Measurements from ENCODE around the gene GRAMD4.

The GRAMD4 gene, protein sequence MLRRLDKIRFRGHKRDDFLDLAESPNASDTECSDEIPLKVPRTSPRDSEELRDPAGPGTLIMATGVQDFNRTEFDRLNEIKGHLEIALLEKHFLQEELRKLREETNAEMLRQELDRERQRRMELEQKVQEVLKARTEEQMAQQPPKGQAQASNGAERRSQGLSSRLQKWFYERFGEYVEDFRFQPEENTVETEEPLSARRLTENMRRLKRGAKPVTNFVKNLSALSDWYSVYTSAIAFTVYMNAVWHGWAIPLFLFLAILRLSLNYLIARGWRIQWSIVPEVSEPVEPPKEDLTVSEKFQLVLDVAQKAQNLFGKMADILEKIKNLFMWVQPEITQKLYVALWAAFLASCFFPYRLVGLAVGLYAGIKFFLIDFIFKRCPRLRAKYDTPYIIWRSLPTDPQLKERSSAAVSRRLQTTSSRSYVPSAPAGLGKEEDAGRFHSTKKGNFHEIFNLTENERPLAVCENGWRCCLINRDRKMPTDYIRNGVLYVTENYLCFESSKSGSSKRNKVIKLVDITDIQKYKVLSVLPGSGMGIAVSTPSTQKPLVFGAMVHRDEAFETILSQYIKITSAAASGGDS
- total RNA-seq = 16.6 to 25.0 (median 19.4) reads per million in 3 donors

DNA sequence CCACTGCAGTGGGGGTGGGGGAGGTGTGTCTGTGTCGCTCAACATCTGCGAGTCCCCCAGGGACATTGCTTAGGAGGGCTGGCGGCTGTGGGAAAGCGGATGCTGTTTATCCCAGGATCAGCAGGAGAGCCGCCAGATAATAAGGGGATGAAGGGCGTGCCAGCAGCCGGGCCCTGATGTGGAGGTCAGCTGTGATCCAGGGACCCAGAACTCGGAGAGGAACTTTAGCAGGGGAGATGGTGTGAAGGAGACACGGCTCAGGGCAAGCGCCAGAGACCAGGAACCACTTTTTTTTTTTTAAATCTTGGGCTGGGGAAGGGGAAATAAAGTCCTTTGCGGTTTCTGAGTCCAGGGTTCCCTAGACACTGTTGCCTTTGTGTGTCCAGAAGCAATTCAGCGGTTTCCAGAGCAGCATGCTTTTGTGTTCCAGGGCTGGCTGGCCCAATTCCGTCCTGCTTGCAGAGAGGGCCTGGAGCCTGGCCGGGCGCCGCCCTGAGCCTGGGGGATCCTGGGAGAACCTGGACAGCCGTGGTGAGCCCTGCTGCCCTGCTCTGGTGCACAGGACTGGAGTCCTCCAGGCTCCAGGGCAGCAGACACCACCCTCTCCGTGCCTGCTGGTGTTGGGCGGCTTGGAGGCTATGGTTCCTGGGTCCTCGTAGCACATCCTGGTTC lies at the start of gene GRAMD4:
TSS of gene GRAMD4 (plus strand) at position 557 of the 672 bp plus-strand sequence. CDS start 6,414 bp downstream, outside the sequence.
- Histone ChIP-seq H3K9me3 (ENCODE audit: control insufficient read depth, low read length) (no peaks in the 10 kb centered on the region), H3K4me1 (ENCODE audit: control insufficient read depth, insufficient read depth, low read length, poor library complexity, severe bottlenecking) (no peaks in the 10 kb centered on the region), H3K4me3 (ENCODE audit: insufficient read depth, low read depth, low read length, poor library complexity, severe bottlenecking) (no peak within 1 kb of the TSS), H3K36me3 (ENCODE audit: control insufficient read depth, insufficient read depth, low read length) (no peaks in the 10 kb centered on the region), H3K27me3 (replicated peaks; ENCODE audit: control insufficient read depth, insufficient read depth, low read length, poor library complexity, severe bottlenecking) (no peaks in the 10 kb centered on the region), H3K27ac (ENCODE audit: insufficient read depth, low read length, poor library complexity, severe bottlenecking) (no peak within 1 kb of the TSS)
- no peak for DNase-seq

DNA sequence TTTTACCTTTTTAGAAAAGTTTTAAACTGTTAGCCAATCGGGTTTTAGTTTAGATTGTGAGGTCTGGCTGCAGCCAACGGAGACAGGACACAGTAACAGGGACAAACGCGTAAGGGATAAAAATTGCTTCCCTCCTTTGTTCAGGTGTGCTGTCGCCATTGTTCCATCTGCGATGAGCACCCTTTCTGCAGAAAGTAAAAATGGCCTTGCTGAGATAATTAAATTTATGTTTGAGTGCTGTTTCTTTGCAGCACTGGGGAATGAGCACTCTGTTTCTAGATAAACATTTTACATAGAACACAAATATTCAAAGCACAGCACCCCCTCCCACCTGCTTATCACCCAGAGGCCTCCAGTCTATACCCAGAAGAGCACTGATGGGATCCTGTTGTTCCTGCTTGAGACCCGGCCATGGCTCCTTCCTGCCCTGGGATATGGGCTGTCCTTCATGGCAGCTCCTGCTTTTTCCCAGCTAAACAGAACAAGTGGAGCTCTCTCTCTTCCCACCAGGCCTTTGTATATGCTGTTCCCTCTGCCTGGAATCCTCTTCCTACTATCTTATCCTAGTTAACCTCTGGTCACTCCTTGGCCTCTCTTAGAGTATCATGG lies 48.4 kb upstream of the GRAMD4 start:
- Histone ChIP-seq H3K9me3 (ENCODE audit: control insufficient read depth, low read length) (no peaks in the 10 kb centered on the region), H3K4me3 (ENCODE audit: insufficient read depth, low read depth, low read length, poor library complexity, severe bottlenecking) (no peak overlapping the region), H3K27me3 (replicated peaks; ENCODE audit: control insufficient read depth, insufficient read depth, low read length, poor library complexity, severe bottlenecking) (no peaks in the 10 kb centered on the region), H3K27ac (ENCODE audit: insufficient read depth, low read length, poor library complexity, severe bottlenecking) (no peak overlapping the region), H3K4me1 (ENCODE audit: control insufficient read depth, insufficient read depth, low read length, poor library complexity, severe bottlenecking) (peaks cover 9% of the 10 kb centered on the region), H3K36me3 (ENCODE audit: control insufficient read depth, insufficient read depth, low read length) (no peaks in the 10 kb centered on the region)
- no peak for DNase-seq

DNA sequence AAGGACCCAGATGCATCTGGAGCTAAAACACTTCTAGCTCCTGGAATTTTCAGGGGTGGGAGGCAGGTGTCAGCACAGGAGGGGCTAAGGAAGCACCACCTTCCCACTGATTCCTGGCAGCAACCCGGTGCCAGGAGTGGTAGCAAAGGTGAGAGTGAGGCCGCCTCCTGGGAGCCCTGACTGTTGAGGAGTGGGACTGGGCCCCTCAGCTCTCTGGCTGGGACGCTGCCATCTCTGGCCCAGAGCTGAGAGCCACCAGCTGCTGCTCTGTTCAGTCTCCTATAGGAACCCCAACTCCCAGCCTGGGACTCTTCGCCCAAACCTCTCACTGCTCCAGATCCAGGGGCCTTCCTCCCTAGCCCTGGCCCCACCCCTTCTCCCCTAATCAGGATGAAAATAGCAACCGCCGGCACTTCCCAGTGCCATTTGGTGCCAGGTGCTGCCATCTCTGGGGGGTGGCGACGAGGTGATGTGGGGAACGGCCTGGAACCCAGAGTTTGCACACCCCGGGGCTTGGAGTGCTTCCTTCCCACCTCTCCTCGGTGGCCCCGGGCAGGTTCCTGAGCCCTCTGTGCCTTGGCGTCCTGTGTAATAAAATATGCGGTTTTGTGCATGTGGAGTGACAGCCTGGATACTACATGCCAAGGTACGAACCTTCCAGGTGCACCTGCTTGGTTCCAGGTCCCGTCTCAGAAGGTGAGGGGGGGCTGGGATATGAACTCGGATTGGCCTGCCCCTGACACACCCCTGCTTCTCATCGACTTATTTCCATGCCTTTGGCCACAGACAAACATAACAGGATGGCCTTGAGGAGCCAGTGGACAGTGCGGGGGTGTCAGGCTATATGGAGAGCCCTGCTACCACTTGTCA lies 47.0 kb upstream of the GRAMD4 start:
- no peak overlapping the region for H3K4me3 ChIP-seq (ENCODE audit: insufficient read depth, low read depth, low read length, poor library complexity, severe bottlenecking)
- H3K9me3 ChIP-seq (ENCODE audit: control insufficient read depth, low read length) = no peaks in the 10 kb centered on the region
- H3K4me1 ChIP-seq (ENCODE audit: control insufficient read depth, insufficient read depth, low read length, poor library complexity, severe bottlenecking) = peaks cover 16% of the 10 kb centered on the region
- DNase-seq = no peak
- H3K27me3 ChIP-seq (replicated peaks; ENCODE audit: control insufficient read depth, insufficient read depth, low read length, poor library complexity, severe bottlenecking) = no peaks in the 10 kb centered on the region
- H3K27ac ChIP-seq (ENCODE audit: insufficient read depth, low read length, poor library complexity, severe bottlenecking) = no peak overlapping the region
- no peaks in the 10 kb centered on the region for H3K36me3 ChIP-seq (ENCODE audit: control insufficient read depth, insufficient read depth, low read length)

DNA sequence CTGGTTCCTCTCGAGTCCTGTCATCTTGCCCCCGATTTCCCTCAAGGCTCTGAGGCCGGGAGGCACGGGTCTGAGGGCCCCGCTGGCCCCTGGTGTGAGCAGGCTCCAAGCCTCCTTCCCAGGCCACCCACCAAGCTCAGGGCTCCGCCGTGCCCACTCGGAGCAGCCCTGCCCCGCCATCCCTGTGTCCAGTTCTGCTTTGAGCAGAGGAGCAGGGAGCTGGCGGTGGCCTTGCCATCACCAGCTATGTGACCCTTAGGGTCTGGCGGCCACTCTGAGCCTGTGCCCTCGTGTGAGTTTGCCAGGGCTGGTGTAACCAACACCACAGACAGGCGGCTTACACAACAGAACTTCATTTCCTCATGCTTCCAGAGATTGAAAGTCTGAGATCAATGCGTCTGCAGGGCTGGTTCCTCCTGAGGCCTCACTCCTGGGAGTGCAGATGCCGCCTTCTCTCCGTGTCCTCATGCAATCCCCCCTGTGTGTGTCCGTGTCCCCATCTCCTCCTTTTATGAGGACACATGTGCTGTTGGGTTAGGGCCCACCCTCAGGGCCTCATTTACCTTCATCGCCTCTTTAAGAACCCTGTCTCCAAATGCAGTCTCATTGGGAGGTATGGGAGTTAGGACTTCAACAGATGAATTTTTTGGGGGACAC lies 46.3 kb upstream of the GRAMD4 start:
- Histone ChIP-seq H3K9me3 (ENCODE audit: control insufficient read depth, low read length) (no peaks in the 10 kb centered on the region), H3K27ac (ENCODE audit: insufficient read depth, low read length, poor library complexity, severe bottlenecking) (no peak overlapping the region), H3K36me3 (ENCODE audit: control insufficient read depth, insufficient read depth, low read length) (no peaks in the 10 kb centered on the region), H3K4me3 (ENCODE audit: insufficient read depth, low read depth, low read length, poor library complexity, severe bottlenecking) (no peak overlapping the region), H3K27me3 (replicated peaks; ENCODE audit: control insufficient read depth, insufficient read depth, low read length, poor library complexity, severe bottlenecking) (no peaks in the 10 kb centered on the region), H3K4me1 (ENCODE audit: control insufficient read depth, insufficient read depth, low read length, poor library complexity, severe bottlenecking) (peaks cover 24% of the 10 kb centered on the region)
- no peak for DNase-seq

DNA sequence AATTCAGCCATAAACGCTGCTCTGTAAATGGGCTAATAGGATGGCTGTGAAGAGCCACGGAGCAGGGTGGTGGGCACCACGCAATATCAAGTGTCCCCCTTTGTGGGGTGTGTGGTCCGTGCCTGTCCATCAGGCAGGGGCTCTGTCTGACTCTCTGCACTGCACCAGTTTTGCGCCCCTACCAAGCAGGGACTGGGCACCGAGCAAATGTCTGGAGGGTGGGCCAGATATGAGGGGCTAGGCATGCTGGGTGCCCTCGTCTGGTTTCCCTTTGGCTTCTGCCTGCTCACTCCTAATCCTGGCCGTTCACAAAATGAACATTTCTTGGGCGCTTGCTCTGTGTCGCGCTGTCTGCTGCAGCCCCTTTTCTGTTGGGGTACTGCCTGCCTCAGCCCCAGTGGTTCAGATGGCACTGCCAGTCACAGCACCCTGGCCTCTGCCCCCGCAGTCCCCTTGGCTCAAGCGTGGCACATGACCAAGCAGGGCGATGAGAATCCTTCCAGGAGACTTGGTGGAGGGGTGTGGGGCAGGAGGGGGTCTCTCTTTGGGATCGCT lies 45.7 kb upstream of the GRAMD4 start:
- Histone ChIP-seq H3K27ac (ENCODE audit: insufficient read depth, low read length, poor library complexity, severe bottlenecking) (no peak overlapping the region), H3K36me3 (ENCODE audit: control insufficient read depth, insufficient read depth, low read length) (no peaks in the 10 kb centered on the region), H3K9me3 (ENCODE audit: control insufficient read depth, low read length) (no peaks in the 10 kb centered on the region), H3K4me3 (ENCODE audit: insufficient read depth, low read depth, low read length, poor library complexity, severe bottlenecking) (no peak overlapping the region), H3K4me1 (ENCODE audit: control insufficient read depth, insufficient read depth, low read length, poor library complexity, severe bottlenecking) (peaks cover 24% of the 10 kb centered on the region), H3K27me3 (replicated peaks; ENCODE audit: control insufficient read depth, insufficient read depth, low read length, poor library complexity, severe bottlenecking) (no peaks in the 10 kb centered on the region)
- no peak for DNase-seq

DNA sequence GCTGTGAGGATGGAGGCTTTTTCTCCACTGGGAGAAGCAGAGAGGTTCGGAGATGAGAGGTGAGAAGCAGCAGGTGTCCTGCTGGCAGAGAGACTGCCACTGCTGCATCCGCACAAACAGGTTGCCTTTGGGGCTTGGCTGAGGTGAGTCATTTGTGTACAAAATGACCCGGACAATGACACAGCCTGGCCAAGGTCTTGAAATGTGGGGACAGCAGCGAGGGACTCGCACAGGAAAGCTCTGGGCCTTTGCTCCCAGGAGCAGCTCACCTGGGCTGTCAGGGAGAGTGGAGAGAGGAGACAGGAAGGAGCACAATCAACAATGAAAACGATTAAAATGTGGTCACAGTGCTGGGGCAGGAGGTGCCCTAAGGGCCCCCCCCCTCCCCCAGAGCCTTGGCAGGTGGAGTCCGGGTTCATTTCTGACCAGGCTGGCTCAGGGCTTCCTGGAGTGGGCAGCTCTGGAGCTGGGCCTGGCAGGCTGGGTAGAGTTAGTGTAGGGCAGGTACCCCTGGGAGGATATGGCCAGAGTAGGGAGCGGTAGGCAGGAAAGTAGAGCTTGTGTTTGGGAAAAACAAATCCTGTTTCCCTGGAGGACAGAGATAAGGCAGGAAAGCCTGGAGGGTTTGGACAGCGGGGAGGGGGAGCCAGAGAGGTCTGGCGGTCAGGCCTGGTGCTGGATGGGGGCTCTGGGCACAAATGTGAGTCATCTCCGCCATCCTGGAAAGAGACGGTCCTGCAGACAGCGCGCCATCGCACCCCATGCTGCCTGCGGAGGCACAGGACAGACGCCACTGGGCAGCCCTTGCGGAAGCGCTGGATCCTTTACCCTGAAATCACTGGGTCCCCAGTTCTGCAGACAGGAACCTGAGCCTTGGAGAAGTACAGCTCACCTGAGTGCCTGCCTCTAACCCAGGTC lies 44.9 kb upstream of the GRAMD4 start:
- no peaks in the 10 kb centered on the region for H3K27me3 ChIP-seq (replicated peaks; ENCODE audit: control insufficient read depth, insufficient read depth, low read length, poor library complexity, severe bottlenecking)
- no peak overlapping the region for H3K4me3 ChIP-seq (ENCODE audit: insufficient read depth, low read depth, low read length, poor library complexity, severe bottlenecking)
- H3K36me3 ChIP-seq (ENCODE audit: control insufficient read depth, insufficient read depth, low read length) = no peaks in the 10 kb centered on the region
- H3K9me3 ChIP-seq (ENCODE audit: control insufficient read depth, low read length) = no peaks in the 10 kb centered on the region
- peaks cover 24% of the 10 kb centered on the region for H3K4me1 ChIP-seq (ENCODE audit: control insufficient read depth, insufficient read depth, low read length, poor library complexity, severe bottlenecking)
- no peak overlapping the region for H3K27ac ChIP-seq (ENCODE audit: insufficient read depth, low read length, poor library complexity, severe bottlenecking)
- no peak for DNase-seq

DNA sequence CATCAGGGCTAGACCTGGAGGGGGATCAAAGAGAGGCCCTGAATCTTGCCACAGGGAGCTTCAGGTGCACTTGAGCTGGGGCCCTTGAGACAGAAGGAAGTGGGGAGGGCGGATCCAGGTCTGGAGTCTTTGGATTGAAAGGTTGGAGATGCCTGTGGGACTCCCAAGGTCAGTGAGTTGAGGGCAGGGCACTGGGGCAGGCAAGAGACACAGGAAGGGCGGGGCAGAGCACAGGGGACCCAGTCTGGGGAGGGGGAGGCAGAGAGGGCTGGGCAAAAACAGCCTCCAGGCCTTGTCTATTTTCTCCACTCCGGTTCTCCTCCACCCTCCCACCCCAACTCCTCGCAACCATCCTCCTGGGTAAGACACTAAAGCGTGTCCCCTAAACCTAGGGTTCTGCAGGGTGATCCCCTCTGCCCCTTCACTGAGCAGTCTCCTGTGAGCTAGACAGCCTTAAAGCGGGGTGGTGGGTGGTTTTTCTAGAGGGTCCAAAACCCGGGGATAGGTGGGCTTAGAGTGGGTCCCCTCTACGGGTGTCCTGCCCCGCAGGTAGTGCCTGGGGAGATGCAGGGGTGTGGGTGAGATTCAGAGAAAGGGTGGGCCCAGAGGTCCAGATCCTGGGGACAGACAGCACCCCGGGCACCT lies 44.2 kb upstream of the GRAMD4 start:
- H3K36me3 ChIP-seq (ENCODE audit: control insufficient read depth, insufficient read depth, low read length) = no peaks in the 10 kb centered on the region
- H3K27me3 ChIP-seq (replicated peaks; ENCODE audit: control insufficient read depth, insufficient read depth, low read length, poor library complexity, severe bottlenecking) = no peaks in the 10 kb centered on the region
- H3K9me3 ChIP-seq (ENCODE audit: control insufficient read depth, low read length) = no peaks in the 10 kb centered on the region
- DNase-seq = no peak
- peak overlapping the region; percentile 44 for H3K27ac ChIP-seq (ENCODE audit: insufficient read depth, low read length, poor library complexity, severe bottlenecking)
- peaks cover 24% of the 10 kb centered on the region for H3K4me1 ChIP-seq (ENCODE audit: control insufficient read depth, insufficient read depth, low read length, poor library complexity, severe bottlenecking)
- H3K4me3 ChIP-seq (ENCODE audit: insufficient read depth, low read depth, low read length, poor library complexity, severe bottlenecking) = peak overlapping the region; percentile 62

All from effector memory CD4-positive, alpha-beta T cell (primary cell).